HTR-8/SVneo (cell line): ENCODE results near the gene PEX7.
"Not testable (repeated sequence)": the region's sequence is repeated elsewhere in the genome, so short reads cannot be mapped to it uniquely, and the experiment has no call there.

ENCODE experiments used
- DNase-seq: peaks from one replicate; pipeline ENCODE4 v3.0.0; 2011; ENCODE audit warnings: low spot score, mixed read lengths; ENCODE audit not compliant: insufficient read length
- FAIRE-seq: peaks from 2 replicates; lab custom pipeline; 2011; peaks lifted over from hg19 to GRCh38; lab: Jason Lieb, UNC

Gene PEX7

DNA sequence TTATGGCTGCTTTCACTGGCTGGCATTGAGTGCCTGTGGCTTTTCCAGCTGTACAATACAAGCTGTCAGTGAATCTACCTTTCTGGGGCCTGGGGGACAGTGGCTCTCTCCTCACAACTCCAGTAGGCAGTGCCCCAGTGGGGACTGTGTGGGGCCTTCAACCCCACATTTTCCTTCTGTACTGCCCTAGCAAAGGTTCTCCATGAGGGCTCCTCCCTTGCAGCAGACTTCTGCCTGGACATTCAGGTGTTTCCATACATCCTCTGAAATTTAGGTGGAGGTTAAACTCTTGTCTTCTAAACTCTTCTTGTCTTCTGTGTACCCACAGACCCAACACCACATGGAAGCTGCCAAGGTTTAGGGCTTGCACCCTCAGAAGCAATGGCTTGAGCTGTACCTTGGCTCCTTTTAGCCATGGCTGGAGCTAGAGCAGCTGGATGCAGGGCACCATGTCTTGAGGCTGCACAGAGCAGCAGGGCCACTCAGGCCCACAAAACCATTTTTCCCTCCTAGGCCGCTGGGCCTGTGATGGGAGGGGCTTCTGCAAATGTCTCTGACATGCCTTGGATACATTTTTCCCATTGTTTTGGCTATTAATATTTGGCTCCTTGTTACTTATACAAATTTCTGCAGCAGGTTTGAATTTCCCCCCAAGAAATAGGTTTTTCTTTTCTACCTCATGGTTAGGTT, 9.6 kb downstream of the PEX7 start:
- DNase-seq (no peak), FAIRE-seq (no peak)

- no peak for FAIRE-seq
- DNase-seq, result no peak
Observed at GRCh38 chr6:136840276-136841001, 18.0 kb downstream of the PEX7 start.

- DNase-seq, result no peak
- no peak for FAIRE-seq
Observed at GRCh38 chr6:136843210-136843609, 20.8 kb downstream of the PEX7 start.

DNA sequence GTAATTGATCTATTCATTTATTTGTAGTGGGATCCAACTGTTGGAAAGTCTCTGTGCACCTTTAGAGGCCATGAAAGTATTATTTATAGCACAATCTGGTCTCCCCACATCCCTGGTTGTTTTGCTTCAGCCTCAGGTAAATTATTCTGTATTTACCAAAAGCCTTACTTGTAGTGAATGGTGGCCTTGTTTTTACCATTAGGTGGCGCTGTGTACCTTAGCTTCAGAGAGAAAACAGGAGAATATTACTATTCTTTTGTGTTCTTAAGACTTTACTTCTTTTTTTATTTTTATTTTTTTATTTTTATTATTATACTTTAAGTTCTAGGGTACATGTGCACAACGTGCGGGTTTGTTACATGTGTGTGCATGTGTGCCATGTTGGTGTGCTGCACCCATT, 23.7 kb downstream of the PEX7 start:
- FAIRE-seq, result no peak
- DNase-seq, result peak; percentile 35

GRCh38 chr6:136846477-136846876, 24.1 kb downstream of the PEX7 start:
- not testable (repeated sequence) for FAIRE-seq, DNase-seq

GRCh38 chr6:136849979-136850563, 27.7 kb downstream of the PEX7 start:
- not testable (repeated sequence) for DNase-seq, FAIRE-seq

DNA sequence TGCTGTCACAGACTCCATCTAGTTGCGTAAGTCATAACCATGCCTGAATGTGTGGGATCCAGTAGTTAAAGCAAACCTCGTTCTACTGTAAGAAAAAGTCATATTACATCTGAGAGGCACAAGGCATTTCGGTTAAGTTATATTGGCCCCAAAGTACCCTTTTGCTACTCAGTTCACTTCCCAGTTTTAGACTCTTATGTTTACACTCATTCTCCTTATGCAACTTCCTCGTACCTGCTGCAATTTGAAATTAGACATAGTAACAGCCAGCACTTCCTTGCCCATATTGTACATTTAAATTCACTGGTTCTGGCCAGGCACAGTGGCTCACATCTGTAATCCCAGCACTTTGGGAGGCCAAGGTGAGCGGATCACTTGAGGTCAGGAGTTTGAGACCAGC, 37.0 kb downstream of the PEX7 start:
- DNase-seq (no peak), FAIRE-seq (no peak)

DNA sequence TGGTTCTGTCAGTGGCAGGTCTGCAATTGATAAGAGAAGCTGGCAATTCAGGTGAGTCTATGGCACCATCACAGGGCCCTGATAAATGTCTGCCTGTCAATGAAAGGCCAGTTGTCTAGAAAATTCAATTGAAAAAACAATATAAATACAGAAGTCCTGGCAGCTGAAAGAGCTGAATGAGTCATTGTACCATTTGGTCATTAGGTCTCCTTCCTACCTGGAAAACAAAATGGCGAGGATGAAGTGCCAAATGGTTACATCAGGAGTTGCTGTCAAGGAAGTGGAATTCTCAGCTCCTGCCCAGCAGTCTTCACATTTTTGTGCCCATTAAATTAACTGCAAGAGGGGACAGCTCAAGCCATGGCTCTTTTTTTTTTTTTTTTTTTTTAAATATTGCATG, 37.7 kb downstream of the PEX7 start:
- DNase-seq (no peak), FAIRE-seq (no peak)

- DNase-seq, result no peak
- FAIRE-seq, result no peak
Observed at GRCh38 chr6:136862662-136863061, 40.3 kb downstream of the PEX7 start.

DNA sequence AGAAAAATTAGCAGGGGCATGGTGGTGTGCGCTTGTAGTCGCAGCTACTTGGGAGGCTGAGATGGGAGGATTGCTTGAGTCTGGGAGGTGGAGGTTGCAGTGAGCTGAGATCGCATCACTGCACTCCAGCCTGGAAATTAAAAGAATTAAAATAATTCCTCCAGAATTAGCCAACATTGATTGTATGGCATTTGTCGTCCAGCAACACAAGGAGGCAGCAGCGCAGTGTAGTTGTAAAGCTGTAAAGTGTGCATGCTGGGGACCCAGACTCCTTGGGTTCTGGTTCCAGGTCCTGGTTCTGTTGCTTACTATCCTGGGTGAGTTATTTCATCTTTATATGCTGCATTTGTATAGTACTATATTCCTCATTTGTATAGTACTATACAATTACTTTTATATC, 41.4 kb downstream of the PEX7 start:
- DNase-seq (no peak), FAIRE-seq (no peak)

GRCh38 chr6:136864676-136865075, 42.3 kb downstream of the PEX7 start:
- no peak for FAIRE-seq
- DNase-seq, result no peak

- no peak for DNase-seq
- FAIRE-seq, result no peak
Observed at GRCh38 chr6:136866872-136867416, 44.6 kb downstream of the PEX7 start.

DNA sequence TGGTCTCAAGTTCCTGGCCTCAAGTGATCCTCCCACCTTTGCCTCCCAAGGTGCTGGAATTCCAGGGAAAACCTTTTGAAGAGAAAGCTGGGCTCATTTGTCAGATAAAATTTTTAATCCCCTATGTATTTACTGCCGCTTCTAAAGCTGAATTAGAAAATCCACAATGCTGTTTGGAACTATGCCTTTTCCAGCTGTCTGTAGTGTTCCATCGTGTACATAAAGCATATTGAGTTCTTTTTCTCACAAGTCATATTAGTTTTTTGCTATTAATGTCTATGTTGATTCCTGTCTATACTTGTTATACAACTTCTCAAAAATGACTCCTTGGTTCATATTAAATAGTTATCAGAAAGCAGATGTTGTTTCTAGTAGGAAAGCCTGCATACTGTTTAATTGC, 47.1 kb downstream of the PEX7 start:
- DNase-seq (no peak), FAIRE-seq (no peak)

DNA sequence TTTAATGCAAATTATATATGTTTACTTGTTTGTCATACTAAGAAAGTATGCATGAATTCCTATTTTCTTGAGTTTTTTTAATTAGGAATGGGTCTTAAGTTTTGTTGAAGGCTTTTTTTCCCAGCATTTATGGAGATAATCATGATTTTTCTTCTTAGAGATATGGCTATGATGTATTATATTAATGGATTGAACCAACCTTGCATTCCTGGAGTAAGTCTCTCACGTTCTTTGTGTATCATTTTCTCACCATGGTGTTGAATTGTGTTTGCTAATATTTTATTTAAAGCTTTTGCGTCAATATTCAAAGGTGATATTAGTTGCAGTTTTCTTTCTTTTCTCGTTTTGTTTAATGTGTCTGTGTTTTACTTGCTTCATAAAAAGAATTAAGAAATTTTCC, 51.4 kb downstream of the PEX7 start:
- DNase-seq (no peak), FAIRE-seq (no peak)

- not testable (repeated sequence) for FAIRE-seq, DNase-seq
Observed at GRCh38 chr6:136876469-136876868, 54.1 kb downstream of the PEX7 start.

DNA sequence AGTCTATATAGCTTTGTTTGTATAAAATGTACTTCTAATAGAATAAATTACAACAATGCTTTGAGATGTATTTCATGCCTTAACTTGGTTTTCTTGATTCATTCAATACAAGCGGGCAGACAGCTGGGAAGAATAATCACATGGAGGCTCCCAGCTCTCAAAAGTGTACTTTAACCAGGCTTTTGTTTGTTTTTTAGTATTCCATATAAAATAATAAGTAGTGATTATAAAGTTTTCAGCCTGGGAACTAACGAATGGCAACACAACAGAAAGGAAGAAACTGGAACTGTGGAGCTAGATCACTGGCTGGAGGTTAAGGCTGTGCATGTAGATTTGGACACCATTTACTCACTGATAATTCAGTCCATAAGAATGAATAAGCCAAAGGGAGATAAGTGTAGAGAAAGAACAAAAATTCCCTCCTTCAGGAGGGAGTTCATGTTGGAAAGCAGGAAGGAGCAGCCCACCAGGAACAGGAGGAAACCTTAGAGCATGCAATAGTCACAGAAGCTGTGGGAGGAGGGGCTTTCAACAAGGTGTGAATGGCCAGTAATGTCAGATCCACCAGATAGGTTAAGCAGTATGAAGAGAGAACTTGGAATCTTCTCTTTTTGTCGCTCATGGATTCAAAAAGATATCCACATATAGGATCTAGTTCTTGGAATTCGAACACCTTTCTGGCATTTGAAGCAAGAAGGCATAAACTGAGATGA, 58.5 kb downstream of the PEX7 start:
- no peak for DNase-seq
- FAIRE-seq, result no peak

- DNase-seq (no peak), FAIRE-seq (no peak)
Observed at GRCh38 chr6:136886091-136886490, 63.7 kb downstream of the PEX7 start.

GRCh38 chr6:136887953-136888352, 65.6 kb downstream of the PEX7 start:
- no peak for FAIRE-seq

DNA sequence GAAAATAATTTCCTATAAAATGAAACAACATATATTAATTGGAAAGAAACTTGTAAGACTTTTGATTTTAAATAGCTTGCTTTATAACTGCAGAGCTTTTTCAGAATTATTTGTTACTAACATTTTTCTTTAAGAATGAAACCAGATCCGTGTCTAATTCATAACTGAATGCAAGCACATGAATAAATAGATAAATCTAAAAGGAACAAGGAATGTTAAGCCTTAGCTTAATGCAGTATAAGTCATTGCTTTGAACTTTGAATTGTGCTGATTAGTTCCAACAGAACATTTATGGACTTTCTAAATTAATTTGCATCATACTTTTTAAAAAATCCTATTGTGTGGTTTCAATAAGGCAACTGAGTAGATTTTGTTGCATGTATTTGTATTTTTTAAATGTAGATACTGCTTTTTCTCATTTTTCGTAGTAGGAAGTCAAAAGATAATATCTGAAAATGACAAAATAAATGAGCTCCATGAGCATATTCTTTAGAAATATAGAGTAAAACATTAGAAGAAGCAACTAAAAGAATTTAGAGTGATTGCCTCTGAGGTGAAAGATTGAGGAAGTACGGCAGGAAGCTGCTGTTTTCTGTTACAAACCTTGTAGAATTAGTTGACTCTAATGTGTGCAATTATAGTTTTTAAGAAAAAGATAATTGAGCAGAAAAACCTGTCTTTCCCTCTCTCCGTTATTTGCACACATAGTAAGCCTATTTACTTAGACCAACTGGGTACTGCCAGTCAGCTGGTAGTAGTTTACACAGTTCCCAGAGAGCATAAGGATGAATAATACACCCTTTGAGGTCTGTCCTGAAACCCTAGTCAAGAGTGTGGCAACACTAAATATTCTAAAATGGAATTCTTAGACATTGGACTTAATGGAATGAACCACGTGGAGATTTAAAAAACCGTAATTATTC, 67.1 kb downstream of the PEX7 start:
- DNase-seq (no peak), FAIRE-seq (no peak)

More at GRCh38 chr6:136887953-136888352, 65.6 kb downstream of the PEX7 start:
- no peak for DNase-seq
